Esophagus (tissue), 2 donors: ENCODE results near the gene ZIK1. TPM values are rescaled to one million over a fixed set of nuclear protein-coding genes. Genes with fewer than 3 reads are reported as not detected.

Experiments used
- H3K27ac ChIP-seq, 2 donors: one replicate each; pipeline ENCODE4 v1.5.1; 2013; ENCODE audit warnings: low read depth in 2 of 2, mild to moderate bottlenecking in 2 of 2, inconsistent platforms in 1 of 2, low read length in 1 of 2, moderate library complexity in 1 of 2
- H3K27me3 ChIP-seq, 2 donors: one replicate each; pipeline ENCODE4 v1.6.1; 2013; ENCODE audit warnings: low read length in 2 of 2, control low read depth in 1 of 2, mild to moderate bottlenecking in 1 of 2; ENCODE audit not compliant: insufficient read depth in 2 of 2, control insufficient read depth in 1 of 2
- H3K36me3 ChIP-seq, 2 donors: one replicate each; pipeline ENCODE4 v1.6.1; 2013; ENCODE audit warnings: low read length in 1 of 2; ENCODE audit not compliant: control insufficient read depth in 2 of 2, insufficient read depth in 2 of 2
- H3K4me1 ChIP-seq, 2 donors: one replicate each; pipeline ENCODE4 v1.6.1; 2013; ENCODE audit warnings: low read length in 1 of 2; ENCODE audit not compliant: control insufficient read depth in 2 of 2, insufficient read depth in 2 of 2
- H3K4me3 ChIP-seq, 2 donors: one replicate each; pipeline ENCODE4 v1.5.1; 2013; ENCODE audit warnings: low read length in 2 of 2, mild to moderate bottlenecking in 2 of 2, low read depth in 1 of 2, moderate library complexity in 1 of 2
- H3K9me3 ChIP-seq, 2 donors: one replicate each; pipeline ENCODE4 v1.6.1; 2013; ENCODE audit warnings: mild to moderate bottlenecking in 2 of 2, low read depth in 1 of 2, low read length in 1 of 2, moderate library complexity in 1 of 2; ENCODE audit not compliant: control insufficient read depth in 2 of 2, insufficient read depth in 1 of 2
- WGBS, 2 donors: extraction: QIAGEN DNeasy Blood & Tissue Kit; methylation state at CpG; one replicate each; pipeline ENCODE4 v1.1.7; 2013; 5-methylcytosine and 5-hydroxymethylcytosine counted together
- polyA plus RNA-seq, 2 donors: library from polyadenylated mRNA; stranded (reverse); fragments of 200-250 nt; gene quantifications; one replicate each; pipeline ENCODE4 v1.2.3, GENCODE V29; 2013
- donor health status: healthy with polysubstance abuse.
- donor health status: Bipolar disorder and iron deficiency.

Gene ZIK1
- polyA plus RNA-seq, 2 donors = 0.43 to 1.3 TPM

DNA sequence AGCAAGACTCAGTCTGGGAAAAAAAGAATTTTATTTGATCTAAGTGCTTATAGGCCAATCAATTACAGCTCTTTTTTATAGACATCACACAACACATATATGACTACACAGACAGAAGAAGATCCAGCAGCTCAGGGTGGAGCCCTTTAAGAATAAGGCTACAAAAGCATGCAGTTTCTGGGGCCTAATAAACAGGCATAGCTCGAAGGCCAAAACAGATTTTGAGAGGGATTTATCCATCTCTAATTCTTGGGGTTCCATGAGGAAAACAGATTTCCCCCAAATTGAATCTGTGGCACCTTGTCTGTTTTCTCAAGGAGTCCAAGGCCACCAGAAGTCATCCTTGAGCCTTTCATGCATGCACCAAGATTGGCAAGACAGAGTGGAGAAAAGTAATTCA lies 20.4 kb upstream of the ZIK1 start:
- no peak overlapping the region for H3K27ac ChIP-seq
- H3K36me3 ChIP-seq = no peaks in the 10 kb centered on the region
- 50 to 58% methylated on average over 1 of the region's 1 CpG for WGBS, 2 donors
- H3K27me3 ChIP-seq = no peaks in the 10 kb centered on the region
- peaks cover 0 to 11% of the 10 kb centered on the region in 2 donors for H3K4me1 ChIP-seq
- peaks cover 11 to 21% of the 10 kb centered on the region in 2 donors for H3K9me3 ChIP-seq
- H3K4me3 ChIP-seq = no peak overlapping the region

DNA sequence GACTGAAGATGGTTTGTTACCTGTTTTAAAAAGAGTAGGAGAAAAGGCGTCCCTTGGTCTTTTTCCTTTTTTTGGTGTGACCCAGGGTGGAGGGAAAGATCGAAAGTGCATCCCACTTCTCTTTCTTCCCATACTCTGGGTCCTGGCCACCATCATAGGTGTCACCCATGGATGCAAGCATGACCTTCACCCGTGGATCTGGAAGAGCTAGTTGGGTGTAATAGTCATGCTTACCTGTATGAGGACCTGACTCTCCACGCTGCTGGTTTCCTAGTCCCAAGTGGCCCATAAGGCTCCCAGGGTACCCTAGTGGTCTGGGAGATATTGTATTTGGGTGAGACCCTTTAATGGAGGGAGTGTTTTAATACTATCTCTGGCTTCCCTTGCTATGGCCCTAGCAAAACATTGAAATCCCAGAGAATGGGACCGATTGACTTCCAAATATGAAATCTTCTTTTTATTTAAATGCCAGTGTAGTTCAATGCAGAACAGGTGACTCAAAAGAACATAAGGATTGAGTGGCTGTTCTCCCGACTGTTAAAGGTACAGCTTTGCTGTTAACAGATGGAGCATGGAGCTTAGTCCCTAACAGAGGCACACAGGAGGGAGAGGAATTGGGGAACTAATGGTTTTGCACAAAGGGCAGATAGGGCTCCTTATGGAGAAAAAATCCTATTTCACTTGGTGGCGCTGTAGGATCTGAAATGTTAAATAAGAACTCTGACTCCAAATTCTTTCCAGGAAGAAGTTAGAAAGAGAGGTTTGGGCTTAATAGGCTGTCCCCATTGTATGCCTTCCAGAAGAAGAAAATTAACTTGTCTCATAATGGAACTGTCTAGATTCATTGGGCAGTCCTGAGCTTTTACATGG lies 17.3 kb upstream of the ZIK1 start:
- peaks cover 0 to 4% of the 10 kb centered on the region in 2 donors for H3K36me3 ChIP-seq
- no peak overlapping the region for H3K27ac ChIP-seq
- WGBS, 2 donors = 53 to 57% methylated on average over 7 of the region's 7 CpGs
- peaks cover 17 to 46% of the 10 kb centered on the region in 2 donors for H3K9me3 ChIP-seq
- no peak overlapping the region for H3K4me3 ChIP-seq
- H3K4me1 ChIP-seq = no peaks in the 10 kb centered on the region
- no peaks in the 10 kb centered on the region for H3K27me3 ChIP-seq

DNA sequence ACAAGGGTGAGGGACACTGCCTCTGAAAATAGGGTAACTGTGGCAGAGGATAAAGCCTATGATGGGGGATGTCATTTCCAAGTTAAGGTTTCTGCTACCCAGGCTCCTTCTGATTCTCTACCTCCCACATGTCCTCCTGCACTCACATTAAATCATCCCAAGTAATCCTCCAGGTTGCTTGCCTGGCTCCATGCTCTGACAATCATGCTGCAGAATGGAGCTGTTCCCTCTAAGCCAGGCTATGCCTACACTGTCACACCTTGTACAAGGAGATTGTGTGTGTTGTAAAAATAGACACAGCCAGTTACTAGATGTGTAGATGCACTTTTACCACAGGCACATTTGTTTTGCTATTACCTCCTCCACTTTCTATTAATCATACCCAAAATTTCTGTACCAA lies 13.2 kb upstream of the ZIK1 start:
- Histone ChIP-seq H3K9me3 (peaks cover 36 to 72% of the 10 kb centered on the region in 2 donors), H3K27me3 (no peaks in the 10 kb centered on the region), H3K36me3 (peaks cover 27 to 35% of the 10 kb centered on the region in 2 donors)

DNA sequence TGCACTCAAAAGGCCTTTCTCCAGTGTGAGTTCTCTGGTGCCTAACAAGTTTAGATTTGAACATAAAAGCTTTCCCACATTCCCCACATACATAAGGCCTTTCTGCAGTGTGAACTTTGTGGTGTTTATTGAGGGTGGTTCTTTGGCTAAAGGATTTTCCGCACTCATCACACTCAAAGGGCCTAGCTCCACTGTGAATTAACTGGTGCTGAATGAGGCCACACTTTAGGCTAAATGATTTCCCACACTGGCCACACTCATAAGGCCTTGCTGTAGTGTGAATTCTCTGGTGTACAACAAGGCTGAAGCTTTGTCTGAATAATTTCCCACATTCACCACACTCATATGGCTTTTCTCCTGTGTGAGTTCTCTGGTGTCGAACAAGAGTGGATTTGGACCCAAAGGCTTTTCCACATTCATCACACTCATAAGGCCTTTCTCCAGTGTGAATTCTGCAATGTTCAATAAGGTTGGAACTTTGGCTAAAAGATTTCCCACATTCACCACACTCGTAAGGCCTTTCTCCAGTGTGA lies 11.5 kb upstream of the ZIK1 start:
- H3K36me3 ChIP-seq = peaks cover 36 to 42% of the 10 kb centered on the region in 2 donors
- no peaks in the 10 kb centered on the region for H3K27me3 ChIP-seq
- H3K27ac ChIP-seq = no peak overlapping the region
- no peak overlapping the region for H3K4me3 ChIP-seq
- H3K9me3 ChIP-seq = peaks cover 31 to 74% of the 10 kb centered on the region in 2 donors
- WGBS, 2 donors = 98% methylated on average over 3 of the region's 3 CpGs
- no peaks in the 10 kb centered on the region for H3K4me1 ChIP-seq

More for the DNA sequence above, 13.2 kb upstream of the ZIK1 start:
- Histone ChIP-seq H3K4me3 (no peak overlapping the region), H3K27ac (no peak overlapping the region), H3K4me1 (no peaks in the 10 kb centered on the region)

DNA sequence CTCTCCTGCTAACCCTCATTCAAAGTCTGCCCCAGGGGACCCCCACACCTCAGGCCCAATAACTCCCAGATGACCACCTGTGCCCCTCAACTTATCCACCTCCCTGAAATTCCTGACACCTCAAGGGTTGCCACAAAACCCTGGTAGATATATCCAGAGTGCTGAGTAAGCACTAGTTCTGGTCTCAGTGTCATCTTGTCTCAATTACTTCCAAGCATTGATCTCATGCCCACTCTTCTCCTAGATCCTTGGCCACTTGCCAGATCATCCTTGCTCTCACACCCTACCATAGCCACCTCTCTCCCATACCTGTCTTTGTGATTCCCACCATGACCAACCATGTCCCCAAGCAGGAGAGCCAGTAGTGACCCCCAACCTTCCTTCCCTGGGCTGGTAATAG lies 7.3 kb upstream of the ZIK1 start:
- no peaks in the 10 kb centered on the region for H3K27me3 ChIP-seq
- no peak overlapping the region for H3K4me3 ChIP-seq
- peaks cover 2 to 3% of the 10 kb centered on the region in 2 donors for H3K4me1 ChIP-seq
- no peak overlapping the region for H3K27ac ChIP-seq
- H3K9me3 ChIP-seq = peaks cover 25 to 48% of the 10 kb centered on the region in 2 donors
- H3K36me3 ChIP-seq = peaks cover 36 to 38% of the 10 kb centered on the region in 2 donors

DNA sequence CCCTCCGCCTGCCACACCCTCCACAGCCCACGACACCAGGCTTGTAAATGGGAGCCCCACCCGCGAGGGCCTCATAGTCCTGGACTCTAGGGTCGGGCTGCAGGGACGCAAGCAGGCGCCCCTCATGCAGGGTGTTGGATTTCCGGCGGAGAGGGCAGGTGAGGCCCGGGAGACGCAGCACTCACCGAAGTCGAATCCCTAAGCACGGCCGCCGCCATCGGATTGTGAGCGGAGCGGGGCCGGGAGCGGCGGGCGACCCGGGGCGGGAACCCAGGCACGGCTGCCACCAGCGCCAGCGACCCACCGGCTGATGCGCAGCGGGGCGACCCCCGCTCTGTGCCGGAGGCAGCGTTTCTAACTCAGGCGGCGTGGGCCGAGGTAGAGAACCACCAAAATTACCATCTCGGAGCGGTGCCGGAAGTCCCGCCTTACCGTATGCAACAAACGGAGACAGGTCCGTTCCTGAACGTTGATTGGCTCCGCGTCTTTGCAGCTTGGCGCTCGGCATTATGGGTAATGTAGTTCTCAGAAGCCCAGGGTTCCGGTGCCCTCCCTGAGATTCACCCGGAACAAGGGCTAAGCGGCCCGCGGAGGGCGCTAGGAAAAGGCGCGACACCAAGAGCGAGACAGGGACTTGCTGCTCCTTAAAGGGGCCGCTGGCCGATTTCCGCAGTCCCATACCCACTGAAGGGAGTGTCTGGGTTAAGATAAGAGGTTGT lies 5.3 kb upstream of the ZIK1 start, which contains the start of gene ZNF416:
ZNF416 (minus strand) TSS at position 425 of the 719 bp plus-strand sequence; CDS start at position 218, 207 bp downstream.
- peaks cover 23 to 44% of the 10 kb centered on the region in 2 donors for H3K9me3 ChIP-seq
- peaks cover 7 to 10% of the 10 kb centered on the region in 2 donors for H3K4me1 ChIP-seq
- 0 to 1% methylated on average over 52 to 62 of the region's 62 CpGs for WGBS, 2 donors
- H3K4me3 ChIP-seq = peak within 1 kb of the TSS; percentile 77 to 89
- H3K27ac ChIP-seq = peak within 1 kb of the TSS; percentile 69 to 90
- peaks cover 22 to 26% of the 10 kb centered on the region in 2 donors for H3K36me3 ChIP-seq
- H3K27me3 ChIP-seq = no peaks in the 10 kb centered on the region

- H3K4me1 ChIP-seq = peaks cover 7 to 16% of the 10 kb centered on the region in 2 donors
- no peaks in the 10 kb centered on the region for H3K36me3 ChIP-seq
- H3K4me3 ChIP-seq = peak overlapping the region; percentile 55 to 59
- H3K9me3 ChIP-seq = peaks cover 15 to 22% of the 10 kb centered on the region in 2 donors
- H3K27me3 ChIP-seq = no peaks in the 10 kb centered on the region
- 41 to 43% methylated on average over 21 of the region's 21 CpGs for WGBS, 2 donors
- H3K27ac ChIP-seq = peak overlapping the region in 1 of 2 donors; percentile 18
Observed at GRCh38 chr19:57583104-57583520, 833 bp upstream of the ZIK1 start.

- 94 to 97% methylated on average over 1 of the region's 1 CpG for WGBS, 2 donors
- H3K27ac ChIP-seq = no peak overlapping the region
- H3K4me3 ChIP-seq = no peak overlapping the region
- H3K27me3 ChIP-seq = no peaks in the 10 kb centered on the region
- peaks cover 7 to 22% of the 10 kb centered on the region in 2 donors for H3K36me3 ChIP-seq
- H3K4me1 ChIP-seq = peaks cover 7 to 15% of the 10 kb centered on the region in 2 donors
- peaks cover 31 to 52% of the 10 kb centered on the region in 2 donors for H3K9me3 ChIP-seq
Observed at GRCh38 chr19:57587529-57587928, 3.6 kb downstream of the ZIK1 start.

DNA sequence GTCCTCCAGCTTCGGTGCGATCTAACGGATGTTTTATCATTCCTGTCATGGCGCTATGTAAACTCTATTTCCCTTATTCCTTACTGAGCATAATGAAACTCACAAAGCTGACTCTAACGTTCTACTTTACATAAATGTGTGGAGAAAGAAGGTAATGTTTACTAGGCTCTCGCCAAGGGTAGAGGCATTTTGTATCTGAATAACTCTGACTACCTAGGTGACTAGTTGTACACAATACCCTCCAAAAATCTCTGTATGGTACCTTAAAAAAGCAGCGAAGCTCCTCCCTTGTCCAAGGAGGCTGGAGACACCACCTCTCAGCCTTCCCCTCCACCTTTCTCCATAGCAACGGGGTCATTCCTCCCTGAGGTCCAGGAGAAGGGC lies 15.4 kb downstream of the ZIK1 start:
- Histone ChIP-seq H3K4me1 (peaks cover 4 to 6% of the 10 kb centered on the region in 2 donors), H3K4me3 (peak overlapping the region; percentile 87 to 93), H3K36me3 (peaks cover 0 to 3% of the 10 kb centered on the region in 2 donors), H3K27ac (no peak overlapping the region), H3K27me3 (no peaks in the 10 kb centered on the region), H3K9me3 (peaks cover 4 to 11% of the 10 kb centered on the region in 2 donors)
- WGBS, 2 donors = 51 to 54% methylated on average over 8 of the region's 8 CpGs
